ENCODE measurements around the gene KCMF1. TPM values are rescaled to one million over a fixed set of nuclear protein-coding genes. Genes with fewer than 3 reads are reported as not detected.
"Not testable (repeated sequence)": the region's sequence is repeated elsewhere in the genome, so short reads cannot be mapped to it uniquely, and the experiment has no call there.

The KCMF1 gene
- total RNA-seq, 5 donors from 2014 or later (not counting 1 experiment from before 2014, with no cell fraction given): 56.7 to 62.5 (median 60.3) TPM

DNA sequence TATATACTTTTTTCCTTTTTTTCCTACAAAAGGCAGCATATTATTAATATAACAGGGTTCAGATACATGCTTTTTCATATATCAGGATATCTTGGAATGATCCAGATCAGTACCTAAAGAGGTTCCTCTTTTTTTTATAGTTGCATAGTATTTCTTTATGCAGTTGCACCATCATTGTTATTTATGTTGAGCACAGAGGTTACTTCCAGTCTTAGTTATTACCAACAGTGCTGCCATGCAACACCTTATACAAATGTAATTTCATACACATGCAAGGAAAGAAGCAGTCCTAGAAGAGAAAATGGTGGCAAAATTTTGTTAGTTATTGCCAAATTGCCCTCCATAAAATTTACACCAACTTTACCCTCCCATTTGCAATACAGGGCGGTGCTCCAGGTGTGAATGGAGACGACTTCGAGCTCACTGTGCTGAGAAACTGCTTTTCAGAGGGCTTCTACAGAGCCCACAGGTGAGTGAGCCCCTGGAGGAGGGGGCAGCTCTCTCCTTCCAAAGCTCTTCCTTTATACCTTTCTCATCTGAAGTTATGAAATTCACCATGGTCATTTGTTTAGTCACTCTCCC lies 30.0 kb upstream of the KCMF1 start:
- H3K27me3 ChIP-seq (replicated peaks in 1 of 2; ENCODE audit: control insufficient read depth in 2 of 2, extremely low read depth in 1 of 2, insufficient read depth in 2 of 2, low read length in 1 of 2): no peaks in the 10 kb centered on the region
- Mint-ChIP-seq H3K27me3 (no peaks in the 10 kb centered on the region), H3K4me3 (no peak overlapping the region), H3K27ac (no peak overlapping the region), H3K36me3 (peaks cover 3% of the 10 kb centered on the region), H3K4me1 (peaks cover 32 to 55% (median 40%) of the 10 kb centered on the region in 3 donors), H3K9me3 (no peaks in the 10 kb centered on the region)
- no peaks in the 10 kb centered on the region for H3K36me3 ChIP-seq (ENCODE audit: control insufficient read depth in 2 of 2, extremely low read depth in 1 of 2, insufficient read depth in 1 of 2, low read length in 1 of 2)
- no CpG with 5 or more reads among the region's 3 CpGs for WGBS (ENCODE audit: insufficient coverage)
- DNase-seq (no peak), ATAC-seq (replicated peaks in 1 of 4) (no peak)
- H3K27ac ChIP-seq (ENCODE audit: low read length): no peak overlapping the region
- POLR2A ChIA-PET: interaction anchor here in 1 of 2 donors (0.6 kb wide), 1 partner anchor 84 kb away, joined by 3 read pairs; no protein-coding TSS in a partner anchor
- H3K9me3 ChIP-seq: no peaks in the 10 kb centered on the region
- H3K4me3 ChIP-seq (ENCODE audit: control insufficient read depth in 1 of 2, extremely low read depth in 1 of 2, low read length in 1 of 2): no peak overlapping the region
- CTCF ChIA-PET: interaction anchor here (1.2 to 3.1 kb wide), 3 partner anchors 15 to 26 kb away, joined by 4 to 32 read pairs (median 6); no protein-coding TSS in a partner anchor
- peaks cover 14 to 40% of the 10 kb centered on the region in 2 experiments for H3K4me1 ChIP-seq (ENCODE audit: control insufficient read depth in 1 of 2, extremely low read depth in 1 of 2, insufficient read depth in 2 of 2, low read length in 2 of 2)

DNA sequence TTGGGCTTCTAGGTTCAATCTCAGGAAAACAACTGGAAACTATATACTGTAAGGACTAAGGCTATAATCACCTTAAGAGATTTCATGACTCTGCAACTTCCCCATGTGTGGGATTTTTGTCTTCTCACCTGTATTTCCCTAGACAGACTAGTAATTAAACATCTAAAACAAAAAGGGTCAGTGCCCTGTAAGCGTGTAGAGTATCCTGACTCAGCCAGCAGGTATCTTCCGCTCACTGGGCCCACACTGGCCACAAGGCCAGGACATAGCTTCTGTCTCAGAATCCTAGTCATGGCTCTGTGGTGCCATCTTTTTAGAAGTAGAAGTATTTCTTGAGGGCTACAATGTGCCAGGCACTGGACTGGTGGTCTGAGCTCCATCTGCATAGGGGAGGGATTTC lies 28.8 kb upstream of the KCMF1 start:
- H3K9me3 Mint-ChIP-seq: no peaks in the 10 kb centered on the region
- Histone ChIP-seq H3K27ac (ENCODE audit: low read length) (no peak overlapping the region), H3K27me3 (replicated peaks in 1 of 2; ENCODE audit: control insufficient read depth in 2 of 2, extremely low read depth in 1 of 2, insufficient read depth in 2 of 2, low read length in 1 of 2) (no peaks in the 10 kb centered on the region), H3K9me3 (no peaks in the 10 kb centered on the region), H3K4me3 (ENCODE audit: control insufficient read depth in 1 of 2, extremely low read depth in 1 of 2, low read length in 1 of 2) (no peak overlapping the region), H3K4me1 (ENCODE audit: control insufficient read depth in 1 of 2, extremely low read depth in 1 of 2, insufficient read depth in 2 of 2, low read length in 2 of 2) (peaks cover 23 to 52% of the 10 kb centered on the region in 2 experiments), H3K36me3 (ENCODE audit: control insufficient read depth in 2 of 2, extremely low read depth in 1 of 2, insufficient read depth in 1 of 2, low read length in 1 of 2) (no peaks in the 10 kb centered on the region)
- H3K27me3 Mint-ChIP-seq: no peaks in the 10 kb centered on the region
- no peak overlapping the region for H3K4me3 Mint-ChIP-seq
- WGBS (ENCODE audit: insufficient coverage): 100% methylated on average over 1 of the region's 2 CpGs
- DNase-seq (no peak), ATAC-seq (replicated peaks in 1 of 4) (no peak)
- no peak overlapping the region for H3K27ac Mint-ChIP-seq
- peaks cover 44 to 58% (median 45%) of the 10 kb centered on the region in 3 donors for H3K4me1 Mint-ChIP-seq
- peaks cover 3% of the 10 kb centered on the region for H3K36me3 Mint-ChIP-seq
- ChIA-PET CTCF (interaction anchor here in 1 of 2 donors (0.5 to 1.3 kb wide), 2 partner anchors 76 to 419 kb away, joined by 3 read pairs; no protein-coding TSS in a partner anchor), POLR2A (no interaction called here)

GRCh38 chr2:84942964-84943421 lies 28.0 kb upstream of the KCMF1 start:
- Mint-ChIP-seq H3K36me3 (peaks cover 3% of the 10 kb centered on the region), H3K27me3 (no peaks in the 10 kb centered on the region), H3K9me3 (no peaks in the 10 kb centered on the region), H3K4me3 (no peak overlapping the region), H3K27ac (peak overlapping the region; percentile 9 to 14), H3K4me1 (peaks cover 44 to 58% (median 47%) of the 10 kb centered on the region in 3 donors)
- H3K4me3 ChIP-seq (ENCODE audit: control insufficient read depth in 1 of 2, extremely low read depth in 1 of 2, low read length in 1 of 2): no peak overlapping the region
- DNase-seq: no peak
- ChIA-PET POLR2A (no interaction called here), CTCF (interaction anchor here in 1 of 2 donors (0.5 to 1.3 kb wide), 2 partner anchors 75 to 420 kb away, joined by 3 read pairs; no protein-coding TSS in a partner anchor)
- H3K4me1 ChIP-seq (ENCODE audit: control insufficient read depth in 1 of 2, extremely low read depth in 1 of 2, insufficient read depth in 2 of 2, low read length in 2 of 2): peaks cover 23 to 46% of the 10 kb centered on the region in 2 experiments
- no peak for ATAC-seq (replicated peaks in 1 of 4)
- no peaks in the 10 kb centered on the region for H3K9me3 ChIP-seq
- H3K36me3 ChIP-seq (ENCODE audit: control insufficient read depth in 2 of 2, extremely low read depth in 1 of 2, insufficient read depth in 1 of 2, low read length in 1 of 2): no peaks in the 10 kb centered on the region
- H3K27me3 ChIP-seq (replicated peaks in 1 of 2; ENCODE audit: control insufficient read depth in 2 of 2, extremely low read depth in 1 of 2, insufficient read depth in 2 of 2, low read length in 1 of 2): no peaks in the 10 kb centered on the region
- no CpG with 5 or more reads among the region's 4 CpGs for WGBS (ENCODE audit: insufficient coverage)
- H3K27ac ChIP-seq (ENCODE audit: low read length): no peak overlapping the region

- Histone ChIP-seq H3K27ac (ENCODE audit: low read length) (no peak overlapping the region), H3K9me3 (no peaks in the 10 kb centered on the region), H3K36me3 (ENCODE audit: control insufficient read depth in 2 of 2, extremely low read depth in 1 of 2, insufficient read depth in 1 of 2, low read length in 1 of 2) (no peaks in the 10 kb centered on the region), H3K4me1 (ENCODE audit: control insufficient read depth in 1 of 2, extremely low read depth in 1 of 2, insufficient read depth in 2 of 2, low read length in 2 of 2) (peaks cover 21 to 33% of the 10 kb centered on the region in 2 experiments), H3K4me3 (ENCODE audit: control insufficient read depth in 1 of 2, extremely low read depth in 1 of 2, low read length in 1 of 2) (no peak overlapping the region), H3K27me3 (replicated peaks in 1 of 2; ENCODE audit: control insufficient read depth in 2 of 2, extremely low read depth in 1 of 2, insufficient read depth in 2 of 2, low read length in 1 of 2) (no peaks in the 10 kb centered on the region)
- ATAC-seq (replicated peaks in 1 of 4) (no peak), DNase-seq (no peak)
- Mint-ChIP-seq H3K27me3 (no peaks in the 10 kb centered on the region), H3K36me3 (peaks cover 3% of the 10 kb centered on the region), H3K4me3 (peak overlapping the region in 1 of 3 donors; percentile 57), H3K4me1 (peaks cover 32 to 46% (median 41%) of the 10 kb centered on the region in 3 donors), H3K9me3 (no peaks in the 10 kb centered on the region), H3K27ac (peak overlapping the region; percentile 21 to 82)
- WGBS (ENCODE audit: insufficient coverage): no CpG with 5 or more reads among the region's 7 CpGs
- ChIA-PET CTCF (interaction anchor here (0.6 to 1.5 kb wide), 3 partner anchors 18 to 71 kb away, joined by 3 to 7 read pairs (median 3); no protein-coding TSS in a partner anchor), POLR2A (interaction anchor here in 1 of 2 donors (0.6 to 1.2 kb wide), 4 partner anchors 10 to 464 kb away, joined by 3 to 7 read pairs (median 4); no protein-coding TSS in a partner anchor)
Observed at GRCh38 chr2:84944295-84944909, 26.6 kb upstream of the KCMF1 start.

DNA sequence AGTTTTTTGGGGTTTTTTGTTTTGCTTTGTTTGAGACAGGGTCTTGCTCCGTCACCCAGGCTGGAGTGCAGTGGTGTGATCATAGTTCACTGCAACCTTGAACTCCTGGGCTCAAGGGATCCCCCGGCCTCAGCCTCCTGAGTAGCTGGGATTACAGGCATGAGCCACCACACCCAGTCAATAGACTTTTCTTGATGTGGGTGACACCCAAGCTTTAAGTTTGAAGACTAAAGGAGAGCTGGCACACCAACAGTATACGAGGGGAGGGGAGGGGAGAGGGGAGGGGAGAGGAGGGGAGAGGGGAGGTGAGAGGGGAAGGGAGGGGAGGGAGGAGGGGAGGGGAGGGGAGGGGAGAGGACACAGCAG lies 25.1 kb upstream of the KCMF1 start:
- H3K4me1 Mint-ChIP-seq: peaks cover 24 to 44% (median 37%) of the 10 kb centered on the region in 3 donors
- H3K4me3 Mint-ChIP-seq: peak overlapping the region in 1 of 3 donors; percentile 57
- not testable (repeated sequence) for H3K9me3 Mint-ChIP-seq; H3K36me3 ChIP-seq (ENCODE audit: control insufficient read depth in 2 of 2, extremely low read depth in 1 of 2, insufficient read depth in 1 of 2, low read length in 1 of 2); H3K36me3 Mint-ChIP-seq; H3K27me3 ChIP-seq (replicated peaks in 1 of 2; ENCODE audit: control insufficient read depth in 2 of 2, extremely low read depth in 1 of 2, insufficient read depth in 2 of 2, low read length in 1 of 2); H3K27me3 Mint-ChIP-seq; H3K9me3 ChIP-seq
- Histone ChIP-seq H3K27ac (ENCODE audit: low read length) (peak overlapping the region; percentile 63), H3K4me1 (ENCODE audit: control insufficient read depth in 1 of 2, extremely low read depth in 1 of 2, insufficient read depth in 2 of 2, low read length in 2 of 2) (peaks cover 15 to 22% of the 10 kb centered on the region in 2 experiments), H3K4me3 (ENCODE audit: control insufficient read depth in 1 of 2, extremely low read depth in 1 of 2, low read length in 1 of 2) (peak overlapping the region in 1 of 2 donors; percentile 39)
- ChIA-PET POLR2A (interaction anchor here in 1 of 2 donors (0.6 kb wide), 1 partner anchor 16 kb away, joined by 3 read pairs; no protein-coding TSS in a partner anchor), CTCF (interaction anchor here (0.7 to 2.8 kb wide), 10 partner anchors 9 to 449 kb away, joined by 3 to 22 read pairs (median 4); partner anchors contain the start of gene TRABD2A (in 1 of the 2))
- H3K27ac Mint-ChIP-seq: peak overlapping the region; percentile 76 to 93
- ATAC-seq (replicated peaks in 1 of 4) (peak in 3 of 4 experiments; percentile 31 to 59 (median 33)), DNase-seq (peak in 11 of 35 experiments; percentile 1 to 46 (median 22))
- WGBS (ENCODE audit: insufficient coverage): no CpG with 5 or more reads among the region's 3 CpGs

Data from T-cell (primary cell).